Pancreas (tissue), 10 donors: ENCODE data around the gene SLC16A1. TPM values are rescaled to one million over a fixed set of nuclear protein-coding genes. Genes with fewer than 3 reads are reported as not detected.

ENCODE experiments used
- ATAC-seq, 4 donors: fragments of 200-7000 bp; cut with Tn5 transposase; one replicate each; pipeline versions ENCODE4 v1.8.0 to v1.9.1; 2020; ENCODE audit warnings: mild to moderate bottlenecking in 4 of 4, moderate library complexity in 4 of 4
- DNase-seq, 6 donors: peaks; one replicate each; pipeline ENCODE4 v3.0.0-alpha.2; 2020
- FAIRE-seq: peaks from 2 replicates; lab custom pipeline; 2012; peaks lifted over from hg19 to GRCh38; lab: Jason Lieb, UNC
- H3K27ac ChIP-seq, 4 donors: fragments of 200-600 bp; sonication (generic); 1 replicate in 3 of 4; 2 replicates in 1 of 4; pipeline versions ENCODE4 v1.5.0 to v1.8.0; 2020
- H3K27me3 ChIP-seq, 4 donors: fragments of 200-600 bp; one replicate each; pipeline ENCODE4 v1.8.0; 2021
- H3K36me3 ChIP-seq, 3 donors: fragments of 200-600 bp; sonication (generic) in 1 of 3; one replicate each; pipeline versions ENCODE4 v1.5.0 to v1.8.0; 2020 to 2021
- H3K4me1 ChIP-seq, 3 donors: fragments of 200-600 bp; one replicate each; pipeline ENCODE4 v1.8.0; 2021
- H3K4me3 ChIP-seq, 4 donors: fragments of 200-600 bp; sonication (generic) in 2 of 4; one replicate each; pipeline versions ENCODE4 v1.5.0 to v1.8.0; 2020 to 2021
- H3K9me3 ChIP-seq, 4 donors: fragments of 200-600 bp; one replicate each; pipeline ENCODE4 v1.8.0; 2021
- WGBS, 2 donors: extraction: QIAGEN DNeasy Blood & Tissue Kit; methylation state at CpG; one replicate each; pipeline ENCODE4 v1.1.7; 2013; 5-methylcytosine and 5-hydroxymethylcytosine counted together
- intact Hi-C, 3 donors: fragments of 100-400 bp; cut with DNase I; formaldehyde crosslinking; loops; one replicate each; pipeline versions ENCODE4 v1.11.1 to v1.14.2; 2022
- polyA plus RNA-seq, 2 donors: library from polyadenylated mRNA; stranded (reverse); fragments of 200-250 nt; gene quantifications; one replicate each; pipeline ENCODE4 v1.2.3, GENCODE V29; 2013
- total RNA-seq, 6 donors: library from RNA; stranded (reverse); fragmentation: NEBNext Ultra II Directional in 4 of 6; extraction: Animal tissue kit (Norgen Biotek cat#: 25700) in 4 of 6; gene quantifications; one replicate each; pipeline versions ENCODE4 v1.2.1 to v1.2.4, GENCODE V29; 2021 to 2023
- TF ChIP-seq, protein P1 (sequence below), 4 donors: fragments of 200-600 bp; sonication (generic) in 3 of 4; IDR thresholded peaks; one replicate each; pipeline versions ENCODE4 v1.5.0 to v1.8.0; 2021; ENCODE audit warnings: antibody characterized with exemption in 4 of 4
- donor health status: healthy with polysubstance abuse.
- donor health status: DM: no; HTN: no; CAD: no; lungs with moderate emphysema.
- donor health status: DM: no; HTN: no; CAD: no.
- donor health status: control.
- donor health status: control.
- donor health status: Bipolar disorder and iron deficiency.
- donor health status: DM: yes; HTN: yes; CAD: no.
- donor health status: DM: no; HTN: no; CAD: no.
- donor health status: DM: no; HTN: no; CAD: no.
- donor health status: DM: yes; HTN: yes; CAD: no.

The SLC16A1 gene
- total and polyA plus RNA-seq, 8 donors = 0.42 to 5.2 (median 2.1) TPM

DNA sequence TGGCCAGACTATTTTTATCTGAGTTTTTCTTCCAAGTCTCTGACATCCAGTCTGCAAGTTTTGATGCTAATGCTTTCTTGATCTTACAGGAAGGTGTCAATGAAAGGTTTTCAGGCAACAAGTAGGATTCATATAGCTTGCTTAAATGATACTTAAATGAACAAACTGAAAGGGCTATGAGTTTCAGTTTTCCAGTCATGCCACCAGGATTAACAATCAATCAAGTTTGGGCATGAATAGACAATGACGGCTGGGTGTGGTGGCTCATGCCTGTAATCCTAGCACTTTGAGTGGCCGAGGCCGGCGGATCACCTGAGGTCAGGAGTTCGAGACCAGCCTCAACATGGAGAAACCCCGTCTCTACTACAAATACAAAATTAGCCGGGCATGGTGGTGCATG lies 34.3 kb upstream of the SLC16A1 start:
- Histone ChIP-seq H3K4me1 (no peaks in the 10 kb centered on the region), H3K4me3 (no peak overlapping the region), H3K9me3 (no peaks in the 10 kb centered on the region), H3K27ac (no peak overlapping the region), H3K27me3 (no peaks in the 10 kb centered on the region), H3K36me3 (no peaks in the 10 kb centered on the region)
- no peak for ATAC-seq
- intact Hi-C loops = no loop called here
- DNase-seq = no peak
- whole genome bisulfite sequencing, 2 donors = 91 to 95% methylated on average over 7 of the region's 7 CpGs
- TF ChIP-seq, protein P1, sequence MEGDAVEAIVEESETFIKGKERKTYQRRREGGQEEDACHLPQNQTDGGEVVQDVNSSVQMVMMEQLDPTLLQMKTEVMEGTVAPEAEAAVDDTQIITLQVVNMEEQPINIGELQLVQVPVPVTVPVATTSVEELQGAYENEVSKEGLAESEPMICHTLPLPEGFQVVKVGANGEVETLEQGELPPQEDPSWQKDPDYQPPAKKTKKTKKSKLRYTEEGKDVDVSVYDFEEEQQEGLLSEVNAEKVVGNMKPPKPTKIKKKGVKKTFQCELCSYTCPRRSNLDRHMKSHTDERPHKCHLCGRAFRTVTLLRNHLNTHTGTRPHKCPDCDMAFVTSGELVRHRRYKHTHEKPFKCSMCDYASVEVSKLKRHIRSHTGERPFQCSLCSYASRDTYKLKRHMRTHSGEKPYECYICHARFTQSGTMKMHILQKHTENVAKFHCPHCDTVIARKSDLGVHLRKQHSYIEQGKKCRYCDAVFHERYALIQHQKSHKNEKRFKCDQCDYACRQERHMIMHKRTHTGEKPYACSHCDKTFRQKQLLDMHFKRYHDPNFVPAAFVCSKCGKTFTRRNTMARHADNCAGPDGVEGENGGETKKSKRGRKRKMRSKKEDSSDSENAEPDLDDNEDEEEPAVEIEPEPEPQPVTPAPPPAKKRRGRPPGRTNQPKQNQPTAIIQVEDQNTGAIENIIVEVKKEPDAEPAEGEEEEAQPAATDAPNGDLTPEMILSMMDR (IDR thresholded peaks at IDR 0.05) = no peak
- no peak for FAIRE-seq

GRCh38 chr1:112988367-112988766 lies 32.4 kb upstream of the SLC16A1 start:
- FAIRE-seq (no peak), ATAC-seq (peak in 2 of 4 donors; percentile 13 to 55), DNase-seq (no peak)
- Histone ChIP-seq H3K4me3 (no peak overlapping the region), H3K36me3 (no peaks in the 10 kb centered on the region), H3K27ac (no peak overlapping the region), H3K9me3 (no peaks in the 10 kb centered on the region), H3K4me1 (no peaks in the 10 kb centered on the region), H3K27me3 (no peaks in the 10 kb centered on the region)
- WGBS, 2 donors = 8 to 19% methylated on average over 1 of the region's 1 CpG
- intact Hi-C loops = no loop called here
- TF ChIP-seq, protein P1 (IDR thresholded peaks at IDR 0.05) = no peak

GRCh38 chr1:112985123-112985522 lies 29.1 kb upstream of the SLC16A1 start:
- Histone ChIP-seq H3K4me1 (no peaks in the 10 kb centered on the region), H3K4me3 (no peak overlapping the region), H3K27ac (no peak overlapping the region), H3K9me3 (no peaks in the 10 kb centered on the region), H3K27me3 (no peaks in the 10 kb centered on the region), H3K36me3 (no peaks in the 10 kb centered on the region)
- intact Hi-C loops = no loop called here
- no peak for ATAC-seq
- WGBS, 2 donors = 65 to 75% methylated on average over 2 of the region's 2 CpGs
- FAIRE-seq = no peak
- TF ChIP-seq, protein P1 (IDR thresholded peaks at IDR 0.05) = no peak
- DNase-seq = no peak

GRCh38 chr1:112983537-112984131 lies 27.6 kb upstream of the SLC16A1 start:
- FAIRE-seq = no peak
- Histone ChIP-seq H3K4me3 (no peak overlapping the region), H3K4me1 (no peaks in the 10 kb centered on the region), H3K36me3 (no peaks in the 10 kb centered on the region), H3K27ac (no peak overlapping the region), H3K9me3 (no peaks in the 10 kb centered on the region), H3K27me3 (no peaks in the 10 kb centered on the region)
- ATAC-seq = no peak
- no peak for DNase-seq
- TF ChIP-seq, protein P1 (IDR thresholded peaks at IDR 0.05) = no peak
- WGBS, 2 donors = 63 to 67% methylated on average over 6 of the region's 6 CpGs
- intact Hi-C loops = no loop called here

GRCh38 chr1:112982853-112983536 lies 27.0 kb upstream of the SLC16A1 start:
- ATAC-seq (no peak), FAIRE-seq (no peak), DNase-seq (no peak)
- no peaks in the 10 kb centered on the region for H3K27me3 ChIP-seq
- no peak overlapping the region for H3K27ac ChIP-seq
- TF ChIP-seq, protein P1 (IDR thresholded peaks at IDR 0.05) = no peak
- H3K4me1 ChIP-seq = no peaks in the 10 kb centered on the region
- intact Hi-C loops = no loop called here
- no peaks in the 10 kb centered on the region for H3K36me3 ChIP-seq
- WGBS, 2 donors = 79 to 82% methylated on average over 5 of the region's 5 CpGs
- H3K9me3 ChIP-seq = no peaks in the 10 kb centered on the region
- H3K4me3 ChIP-seq = no peak overlapping the region
